Neural progenitor cell (in vitro differentiated cells): ENCODE measurements around the gene CES2. TPM values are rescaled to one million over a fixed set of nuclear protein-coding genes. Genes with fewer than 3 reads are reported as not detected.
A peak's percentile ranks its signal among the peaks of the same experiment; 100 is the strongest.

Experiments
- DNase-seq: peaks from one replicate; pipeline ENCODE4 v3.0.0-alpha.2; 2016; ENCODE audit warnings: low spot score
- H2AFZ ChIP-seq: fragments of 200-600 bp; sonication (generic); replicated peaks from 2 replicates; pipeline ENCODE4 v1.6.1; 2016; ENCODE audit warnings: antibody characterized with exemption
- H3F3A ChIP-seq: fragments of 200-600 bp; sonication (generic); 2 replicates; pipeline ENCODE4 v1.6.1; 2016; ENCODE audit warnings: antibody characterized with exemption, low read depth
- H3K27ac ChIP-seq: fragments of 200-600 bp; sonication (generic); 2 replicates; pipeline ENCODE4 v1.5.1; 2016; ENCODE audit warnings: mild to moderate bottlenecking
- H3K27me3 ChIP-seq: fragments of 200-600 bp; sonication (generic); 2 replicates; pipeline ENCODE4 v1.6.1; 2016; ENCODE audit warnings: mild to moderate bottlenecking, moderate library complexity
- H3K36me3 ChIP-seq: fragments of 200-600 bp; sonication (generic); 2 replicates; pipeline ENCODE4 v1.5.1; 2016
- H3K4me1 ChIP-seq: fragments of 200-600 bp; sonication (generic); 2 replicates; pipeline ENCODE4 v1.6.1; 2016; ENCODE audit warnings: mixed run types
- H3K4me2 ChIP-seq: fragments of 200-600 bp; sonication (generic); 2 replicates; pipeline ENCODE4 v1.6.1; 2016
- H3K4me3 ChIP-seq: fragments of 200-600 bp; sonication (generic); 2 replicates; pipeline ENCODE4 v1.5.1; 2016
- H3K79me2 ChIP-seq: fragments of 200-600 bp; sonication (generic); 2 replicates; pipeline ENCODE4 v1.6.1; 2016; ENCODE audit warnings: low read depth
- H3K9ac ChIP-seq: fragments of 200-600 bp; sonication (generic); 2 replicates; pipeline ENCODE4 v1.6.1; 2016
- H3K9me3 ChIP-seq: fragments of 200-600 bp; sonication (generic); 2 replicates; pipeline ENCODE4 v1.5.1; 2016; ENCODE audit warnings: low read depth
- H4K20me1 ChIP-seq: fragments of 200-600 bp; sonication (generic); 2 replicates; pipeline ENCODE4 v1.6.1; 2016; ENCODE audit warnings: low read depth
- H3K27ac Mint-ChIP-seq: 3 replicates; pipeline ENCODE4 v1.8.0; 2021; ENCODE audit warnings: mixed read lengths
- H3K27me3 Mint-ChIP-seq: 2 replicates; pipeline ENCODE4 v1.8.0; 2022; ENCODE audit warnings: low read depth, mild to moderate bottlenecking, inconsistent platforms, moderate library complexity, mixed read lengths; ENCODE audit not compliant: insufficient read depth
- H3K36me3 Mint-ChIP-seq: 3 replicates; pipeline ENCODE4 v1.8.0; 2021; ENCODE audit warnings: mixed read lengths
- H3K4me1 Mint-ChIP-seq: 3 replicates; pipeline ENCODE4 v1.8.0; 2021; ENCODE audit warnings: mixed read lengths
- H3K4me3 Mint-ChIP-seq: 3 replicates; pipeline ENCODE4 v1.8.0; 2021; ENCODE audit warnings: mild to moderate bottlenecking, moderate library complexity, mixed read lengths
- H3K9me3 Mint-ChIP-seq: 3 replicates; pipeline ENCODE4 v1.8.0; 2020; ENCODE audit warnings: mixed read lengths
- EZH2 ChIP-seq: fragments of 200-600 bp; sonication (generic); IDR thresholded peaks from 2 replicates; pipeline ENCODE4 v1.6.1; 2017; ENCODE audit warnings: antibody characterized with exemption, mild to moderate bottlenecking, moderate library complexity
- EZH2phosphoT487 ChIP-seq: fragments of 200-600 bp; sonication (generic); IDR thresholded peaks from 2 replicates; pipeline ENCODE4 v1.6.1; 2017; ENCODE audit warnings: antibody characterized with exemption
- total RNA-seq: library from RNA; depleted of rRNA; stranded (reverse); fragments of >200 nt; gene quantifications from 2 replicates; pipeline ENCODE4 v1.2.3, GENCODE V29; 2015; ENCODE audit warnings: low replicate concordance
- TF ChIP-seq, protein P1 (sequence below): fragments of 200-600 bp; sonication (generic); IDR thresholded peaks from 2 replicates; pipeline ENCODE4 v1.5.1; 2017; ENCODE audit warnings: antibody characterized with exemption, mild to moderate bottlenecking

CES2 gene
- total RNA-seq, 1 donor from 2014 or later, result 11.1 TPM

DNA sequence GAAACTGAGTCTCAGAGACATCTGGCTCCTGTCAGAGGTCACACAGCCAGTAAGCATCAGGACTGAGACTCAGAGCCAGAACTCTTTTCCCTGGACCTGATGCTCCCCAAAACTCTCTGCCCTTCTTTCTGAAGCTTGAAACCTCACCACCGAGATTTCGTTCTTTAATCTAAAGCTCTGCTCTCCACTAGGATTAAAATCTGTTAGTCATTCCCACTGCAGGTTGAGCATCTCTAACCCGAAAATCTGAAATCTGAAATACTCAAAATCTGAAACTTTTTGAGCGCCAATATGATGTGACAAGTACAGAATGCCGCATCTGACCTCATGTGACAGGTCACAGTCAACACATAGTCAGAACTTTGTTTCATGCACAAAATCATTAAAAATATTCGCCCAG is 18.8 kb upstream of the CES2 start:
- TF ChIP-seq EZH2 (no peak), EZH2phosphoT487 (no peak)
- TF ChIP-seq, protein P1, sequence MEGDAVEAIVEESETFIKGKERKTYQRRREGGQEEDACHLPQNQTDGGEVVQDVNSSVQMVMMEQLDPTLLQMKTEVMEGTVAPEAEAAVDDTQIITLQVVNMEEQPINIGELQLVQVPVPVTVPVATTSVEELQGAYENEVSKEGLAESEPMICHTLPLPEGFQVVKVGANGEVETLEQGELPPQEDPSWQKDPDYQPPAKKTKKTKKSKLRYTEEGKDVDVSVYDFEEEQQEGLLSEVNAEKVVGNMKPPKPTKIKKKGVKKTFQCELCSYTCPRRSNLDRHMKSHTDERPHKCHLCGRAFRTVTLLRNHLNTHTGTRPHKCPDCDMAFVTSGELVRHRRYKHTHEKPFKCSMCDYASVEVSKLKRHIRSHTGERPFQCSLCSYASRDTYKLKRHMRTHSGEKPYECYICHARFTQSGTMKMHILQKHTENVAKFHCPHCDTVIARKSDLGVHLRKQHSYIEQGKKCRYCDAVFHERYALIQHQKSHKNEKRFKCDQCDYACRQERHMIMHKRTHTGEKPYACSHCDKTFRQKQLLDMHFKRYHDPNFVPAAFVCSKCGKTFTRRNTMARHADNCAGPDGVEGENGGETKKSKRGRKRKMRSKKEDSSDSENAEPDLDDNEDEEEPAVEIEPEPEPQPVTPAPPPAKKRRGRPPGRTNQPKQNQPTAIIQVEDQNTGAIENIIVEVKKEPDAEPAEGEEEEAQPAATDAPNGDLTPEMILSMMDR, result no peak
- H3K79me2 ChIP-seq, result no peaks in the 10 kb centered on the region
- H3K4me1 ChIP-seq, result no peaks in the 10 kb centered on the region
- peaks cover 23% of the 10 kb centered on the region for H3K27me3 ChIP-seq
- H3K9me3 ChIP-seq, result no peaks in the 10 kb centered on the region
- H3K4me1 Mint-ChIP-seq, result peaks cover 33% of the 10 kb centered on the region
- H3K27ac Mint-ChIP-seq, result peak overlapping the region; percentile 32
- H3K4me3 ChIP-seq, result no peak overlapping the region
- peaks cover 12% of the 10 kb centered on the region for H3K27me3 Mint-ChIP-seq
- DNase-seq, result no peak
- no peaks in the 10 kb centered on the region for H3K9me3 Mint-ChIP-seq
- H4K20me1 ChIP-seq, result no peaks in the 10 kb centered on the region
- no peak overlapping the region for H3K4me3 Mint-ChIP-seq
- no peaks in the 10 kb centered on the region for H3F3A ChIP-seq
- no peak overlapping the region for H3K27ac ChIP-seq
- no peak overlapping the region for H3K4me2 ChIP-seq
- no peaks in the 10 kb centered on the region for H3K36me3 Mint-ChIP-seq
- H2AFZ ChIP-seq, result no peak overlapping the region
- H3K36me3 ChIP-seq, result no peaks in the 10 kb centered on the region
- no peak overlapping the region for H3K9ac ChIP-seq

DNA sequence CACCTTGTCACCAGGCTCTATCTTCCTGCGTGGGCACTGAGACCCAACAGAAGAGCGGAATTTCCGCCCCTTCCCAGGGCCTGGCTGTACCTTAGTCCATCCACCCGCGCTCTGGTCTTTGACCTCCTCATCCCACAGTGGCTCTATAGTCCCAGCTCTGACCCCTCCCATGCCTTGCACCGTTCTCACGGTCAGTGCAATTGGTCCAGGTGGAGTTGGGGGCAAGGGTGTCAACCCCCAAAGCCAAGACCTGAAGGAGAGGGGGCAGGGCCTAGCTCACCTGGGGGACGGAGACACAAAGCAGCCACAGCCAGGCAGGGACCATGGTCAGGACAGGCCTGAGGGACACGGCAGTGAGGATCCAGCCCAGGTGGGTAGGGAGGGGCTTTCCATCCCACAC is 17.6 kb upstream of the CES2 start:
- Histone ChIP-seq H3K36me3 (no peaks in the 10 kb centered on the region), H3F3A (no peaks in the 10 kb centered on the region), H3K27ac (no peak overlapping the region), H3K4me1 (no peaks in the 10 kb centered on the region), H3K4me2 (no peak overlapping the region), H2AFZ (no peak overlapping the region), H3K4me3 (no peak overlapping the region), H3K9me3 (no peaks in the 10 kb centered on the region), H4K20me1 (no peaks in the 10 kb centered on the region), H3K9ac (no peak overlapping the region), H3K27me3 (peaks cover 26% of the 10 kb centered on the region), H3K79me2 (no peaks in the 10 kb centered on the region)
- Mint-ChIP-seq H3K9me3 (no peaks in the 10 kb centered on the region), H3K36me3 (no peaks in the 10 kb centered on the region), H3K27me3 (peaks cover 9% of the 10 kb centered on the region), H3K4me1 (peaks cover 32% of the 10 kb centered on the region), H3K27ac (no peak overlapping the region), H3K4me3 (no peak overlapping the region)
- DNase-seq, result no peak
- TF ChIP-seq EZH2phosphoT487 (no peak), EZH2 (no peak)
- TF ChIP-seq, protein P1, result no peak

DNA sequence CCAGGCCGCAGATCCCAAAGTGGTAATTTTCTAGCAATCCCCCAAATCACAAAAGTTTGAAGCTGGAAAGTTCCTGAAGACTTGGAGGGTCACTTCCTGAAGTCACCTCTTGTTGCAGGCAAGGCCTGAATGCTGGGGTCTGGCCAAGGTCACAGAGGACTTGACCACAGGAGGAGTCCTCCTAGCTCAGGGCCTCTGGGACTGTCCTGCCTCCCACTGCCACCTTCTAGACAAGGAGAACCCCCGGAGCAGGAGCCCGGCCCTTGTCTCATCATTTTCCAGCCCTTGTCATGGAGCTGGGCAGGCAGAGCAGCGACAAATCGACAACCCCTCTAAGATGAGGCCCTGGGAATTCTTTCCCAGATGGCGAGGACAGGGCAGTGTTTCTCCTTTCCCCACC is 17.0 kb upstream of the CES2 start:
- Histone ChIP-seq H3K9me3 (no peaks in the 10 kb centered on the region), H2AFZ (no peak overlapping the region), H4K20me1 (no peaks in the 10 kb centered on the region), H3K27ac (no peak overlapping the region), H3K79me2 (no peaks in the 10 kb centered on the region), H3K9ac (no peak overlapping the region), H3F3A (no peaks in the 10 kb centered on the region), H3K36me3 (no peaks in the 10 kb centered on the region), H3K4me2 (no peak overlapping the region), H3K4me3 (no peak overlapping the region), H3K27me3 (peaks cover 32% of the 10 kb centered on the region), H3K4me1 (no peaks in the 10 kb centered on the region)
- no peaks in the 10 kb centered on the region for H3K9me3 Mint-ChIP-seq
- no peaks in the 10 kb centered on the region for H3K36me3 Mint-ChIP-seq
- H3K27me3 Mint-ChIP-seq, result peaks cover 13% of the 10 kb centered on the region
- no peak overlapping the region for H3K4me3 Mint-ChIP-seq
- TF ChIP-seq EZH2 (no peak), EZH2phosphoT487 (no peak)
- TF ChIP-seq, protein P1, result no peak
- H3K27ac Mint-ChIP-seq, result no peak overlapping the region
- DNase-seq, result no peak
- peaks cover 26% of the 10 kb centered on the region for H3K4me1 Mint-ChIP-seq
